Colonic mucosa (tissue), 4 donors: ENCODE measurements around the gene DIP2A. TPM values are rescaled to one million over a fixed set of nuclear protein-coding genes. Genes with fewer than 3 reads are reported as not detected.

Source experiments
- DNase-seq: peaks from one replicate; pipeline ENCODE4 v3.0.0-alpha.2; 2020
- H3K27ac ChIP-seq: fragments of 200-600 bp; one replicate; pipeline ENCODE4 v1.8.0; 2021
- H3K27me3 ChIP-seq: fragments of 200-600 bp; one replicate; pipeline ENCODE4 v1.8.0; 2021
- H3K36me3 ChIP-seq: fragments of 200-600 bp; one replicate; pipeline ENCODE4 v1.8.0; 2021
- H3K4me1 ChIP-seq: fragments of 200-600 bp; one replicate; pipeline ENCODE4 v1.8.0; 2021; ENCODE audit warnings: mild to moderate bottlenecking
- H3K4me3 ChIP-seq: fragments of 200-600 bp; one replicate; pipeline ENCODE4 v1.8.0; 2021
- H3K9ac ChIP-seq, 2 donors: one replicate each; pipeline ENCODE4 v1.7.0; 2013; ENCODE audit warnings: control low read depth in 2 of 2, low read depth in 2 of 2, low read length in 2 of 2
- H3K9me3 ChIP-seq: fragments of 200-600 bp; one replicate; pipeline ENCODE4 v1.8.0; 2021
- CTCF ChIP-seq: fragments of 200-600 bp; IDR thresholded peaks from one replicate; pipeline ENCODE4 v1.8.0; 2022; ENCODE audit warnings: antibody characterized with exemption, mild to moderate bottlenecking
- intact Hi-C: fragments of 100-400 bp; cut with DNase I; formaldehyde crosslinking; loops from one replicate; pipeline ENCODE4 v1.14.1; 2022
- total RNA-seq, 2 donors: library from RNA; stranded (reverse); fragmentation: NEBNext Ultra II Directional in 1 of 2; extraction: Animal tissue kit (Norgen Biotek cat#: 25700) in 1 of 2; gene quantifications; one replicate each; pipeline ENCODE4 v1.2.1, GENCODE V29; 2021
- donor health status: healthy.
- donor health status: DM: no; HTN: no; CAD: no.
- donor health status: DM: no; HTN: no; CAD: no.

Gene DIP2A
- total RNA-seq, 2 donors from 2014 or later: 40.4 to 41.0 TPM

GRCh38 chr21:46493828-46494227 lies 35.1 kb downstream of the DIP2A start:
- intact Hi-C loops: no loop called here
- Histone ChIP-seq H3K4me3 (no peak overlapping the region), H3K36me3 (peaks cover 14% of the 10 kb centered on the region), H3K4me1 (no peaks in the 10 kb centered on the region), H3K9me3 (no peaks in the 10 kb centered on the region), H3K9ac (no peak overlapping the region), H3K27me3 (no peaks in the 10 kb centered on the region), H3K27ac (no peak overlapping the region)
- no peak for TF ChIP-seq CTCF
- DNase-seq: no peak

GRCh38 chr21:46498335-46499050 lies 39.8 kb downstream of the DIP2A start:
- no peaks in the 10 kb centered on the region for H3K4me1 ChIP-seq
- DNase-seq: no peak
- no peak overlapping the region for H3K4me3 ChIP-seq
- H3K27ac ChIP-seq: no peak overlapping the region
- intact Hi-C loops: no loop called here
- peaks cover 19% of the 10 kb centered on the region for H3K36me3 ChIP-seq
- H3K9me3 ChIP-seq: no peaks in the 10 kb centered on the region
- no peaks in the 10 kb centered on the region for H3K27me3 ChIP-seq
- H3K9ac ChIP-seq: no peak overlapping the region
- no peak for TF ChIP-seq CTCF

GRCh38 chr21:46500224-46500861 lies 41.7 kb downstream of the DIP2A start:
- peak overlapping the region; percentile 16 for H3K27ac ChIP-seq
- intact Hi-C loops: no loop called here
- no peak overlapping the region for H3K4me3 ChIP-seq
- no peak overlapping the region for H3K9ac ChIP-seq
- peaks cover 19% of the 10 kb centered on the region for H3K36me3 ChIP-seq
- no peak for DNase-seq
- H3K9me3 ChIP-seq: no peaks in the 10 kb centered on the region
- H3K4me1 ChIP-seq: no peaks in the 10 kb centered on the region
- TF ChIP-seq CTCF: no peak
- H3K27me3 ChIP-seq: no peaks in the 10 kb centered on the region

- no peak overlapping the region for H3K9ac ChIP-seq
- H3K4me3 ChIP-seq: no peak overlapping the region
- H3K4me1 ChIP-seq: no peaks in the 10 kb centered on the region
- H3K27ac ChIP-seq: no peak overlapping the region
- no peak for DNase-seq
- H3K9me3 ChIP-seq: no peaks in the 10 kb centered on the region
- TF ChIP-seq CTCF: no peak
- intact Hi-C loops: no loop called here
- H3K27me3 ChIP-seq: no peaks in the 10 kb centered on the region
- peaks cover 3% of the 10 kb centered on the region for H3K36me3 ChIP-seq
These were observed 45.3 kb downstream of the DIP2A start for GRCh38 chr21:46503922-46504550.

- no peak for DNase-seq
- Histone ChIP-seq H3K27me3 (no peaks in the 10 kb centered on the region), H3K9ac (no peak overlapping the region), H3K9me3 (no peaks in the 10 kb centered on the region), H3K4me1 (no peaks in the 10 kb centered on the region), H3K27ac (no peak overlapping the region), H3K4me3 (no peak overlapping the region), H3K36me3 (no peaks in the 10 kb centered on the region)
- TF ChIP-seq CTCF: no peak
- intact Hi-C loops: no loop called here
These were observed 46.0 kb downstream of the DIP2A start for GRCh38 chr21:46504666-46505065.
